ENCODE results near the gene TMED3.

TMED3 gene

DNA sequence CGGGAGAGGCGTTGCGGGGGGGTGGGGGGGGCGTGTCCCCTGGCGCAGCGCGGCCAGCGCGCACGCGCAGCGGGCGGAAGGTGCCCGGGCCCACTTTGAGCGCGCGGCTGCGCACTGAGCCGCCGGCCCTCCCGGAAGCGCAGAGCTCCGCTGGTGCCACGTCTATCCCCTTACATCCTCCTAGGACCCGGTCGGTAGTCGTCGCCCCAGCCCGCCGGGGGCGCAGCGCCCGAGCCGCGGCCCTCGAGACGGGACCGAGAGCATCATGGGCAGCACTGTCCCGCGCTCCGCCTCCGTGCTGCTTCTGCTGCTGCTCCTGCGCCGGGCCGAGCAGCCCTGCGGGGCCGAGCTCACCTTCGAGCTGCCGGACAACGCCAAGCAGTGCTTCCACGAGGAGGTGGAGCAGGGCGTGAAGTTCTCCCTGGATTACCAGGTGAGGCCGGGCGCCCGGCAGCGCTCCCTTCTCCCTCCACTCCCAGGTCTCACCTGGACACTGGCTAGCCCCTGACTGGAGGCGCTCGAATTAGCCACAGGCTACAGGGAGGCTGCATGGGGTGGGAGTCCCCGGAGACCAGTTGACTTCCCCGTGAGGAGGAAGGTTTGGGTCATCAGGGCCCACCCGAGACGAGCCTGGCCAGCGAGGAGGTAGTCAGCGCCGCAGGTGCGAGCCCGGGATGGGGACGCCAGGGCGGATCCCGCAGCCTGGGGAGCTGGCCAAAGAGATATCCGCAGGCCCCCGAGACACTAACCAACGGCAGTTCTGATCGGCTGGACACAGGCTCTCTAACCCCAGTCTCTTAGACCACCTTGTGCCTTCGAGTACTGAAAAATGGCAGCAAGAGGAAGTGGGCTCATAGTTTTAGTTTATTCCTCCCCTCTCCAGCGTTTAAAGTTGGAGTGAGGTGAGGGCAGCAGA, at the start of gene TMED3:
Gene TMED3 (plus strand): TSS at position 128 of the 916 bp plus-strand sequence. CDS start 138 bp downstream, at position 266.
- TF ChIP-seq, protein P1, sequence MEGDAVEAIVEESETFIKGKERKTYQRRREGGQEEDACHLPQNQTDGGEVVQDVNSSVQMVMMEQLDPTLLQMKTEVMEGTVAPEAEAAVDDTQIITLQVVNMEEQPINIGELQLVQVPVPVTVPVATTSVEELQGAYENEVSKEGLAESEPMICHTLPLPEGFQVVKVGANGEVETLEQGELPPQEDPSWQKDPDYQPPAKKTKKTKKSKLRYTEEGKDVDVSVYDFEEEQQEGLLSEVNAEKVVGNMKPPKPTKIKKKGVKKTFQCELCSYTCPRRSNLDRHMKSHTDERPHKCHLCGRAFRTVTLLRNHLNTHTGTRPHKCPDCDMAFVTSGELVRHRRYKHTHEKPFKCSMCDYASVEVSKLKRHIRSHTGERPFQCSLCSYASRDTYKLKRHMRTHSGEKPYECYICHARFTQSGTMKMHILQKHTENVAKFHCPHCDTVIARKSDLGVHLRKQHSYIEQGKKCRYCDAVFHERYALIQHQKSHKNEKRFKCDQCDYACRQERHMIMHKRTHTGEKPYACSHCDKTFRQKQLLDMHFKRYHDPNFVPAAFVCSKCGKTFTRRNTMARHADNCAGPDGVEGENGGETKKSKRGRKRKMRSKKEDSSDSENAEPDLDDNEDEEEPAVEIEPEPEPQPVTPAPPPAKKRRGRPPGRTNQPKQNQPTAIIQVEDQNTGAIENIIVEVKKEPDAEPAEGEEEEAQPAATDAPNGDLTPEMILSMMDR (IDR thresholded peaks at IDR 0.05; ENCODE audit: control insufficient read depth, insufficient read depth, low read depth, low read length, missing control alignments): no peak

DNA sequence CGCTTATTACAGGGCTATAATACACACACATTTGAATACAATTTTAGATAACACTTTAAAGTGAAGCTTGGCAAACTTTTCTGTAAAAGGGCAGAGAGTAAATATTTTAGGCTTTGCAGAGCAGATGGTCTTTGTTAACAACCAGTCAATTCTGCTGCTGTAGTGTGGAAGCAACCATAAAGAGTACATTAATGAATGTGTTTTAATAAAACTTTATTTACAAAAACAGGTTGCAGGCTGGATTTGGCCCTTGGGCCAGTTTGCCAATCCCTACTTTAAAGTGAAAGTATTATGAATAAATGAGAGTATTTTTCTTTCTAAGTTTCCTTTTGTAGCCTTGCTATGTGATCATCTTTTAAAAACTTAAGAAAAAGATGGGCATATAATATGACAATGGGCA, 49.1 kb upstream of the TMED3 start:
- TF ChIP-seq, protein P1 (IDR thresholded peaks at IDR 0.05; ENCODE audit: control insufficient read depth, insufficient read depth, low read depth, low read length, missing control alignments): no peak
- no peak overlapping the region for H3K4me3 ChIP-seq (ENCODE audit: control insufficient read depth, low read depth, low read length)
- no peak for DNase-seq (ENCODE audit: low read depth)

More for the DNA sequence above, at the start of gene TMED3:
- peak; percentile 48 for DNase-seq (ENCODE audit: low read depth)
- H3K4me3 ChIP-seq (ENCODE audit: control insufficient read depth, low read depth, low read length): peak within 1 kb of the TSS; percentile 94

DNA sequence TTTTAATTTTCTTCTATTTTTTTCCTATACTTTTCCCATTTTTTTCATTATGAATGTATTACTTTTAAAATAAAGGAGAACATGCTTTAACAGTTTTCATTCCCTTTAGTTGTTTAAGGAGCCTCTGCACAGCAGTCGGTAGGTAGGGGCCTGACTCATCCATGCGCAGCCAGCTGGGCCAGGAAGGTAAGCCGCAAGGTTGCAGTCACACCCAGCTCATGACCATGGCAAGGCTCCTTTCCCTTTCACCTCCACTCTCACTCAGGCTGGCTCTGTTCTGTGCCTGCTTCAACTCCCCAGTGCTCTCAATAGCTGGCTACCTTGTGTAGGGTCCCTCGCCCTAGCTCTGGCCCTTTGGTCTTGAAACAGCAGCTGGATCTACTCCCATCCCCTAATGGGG, 45.7 kb upstream of the TMED3 start:
- DNase-seq (ENCODE audit: low read depth): no peak
- no peak overlapping the region for H3K4me3 ChIP-seq (ENCODE audit: control insufficient read depth, low read depth, low read length)
- TF ChIP-seq, protein P1 (IDR thresholded peaks at IDR 0.05; ENCODE audit: control insufficient read depth, insufficient read depth, low read depth, low read length, missing control alignments): no peak

DNA sequence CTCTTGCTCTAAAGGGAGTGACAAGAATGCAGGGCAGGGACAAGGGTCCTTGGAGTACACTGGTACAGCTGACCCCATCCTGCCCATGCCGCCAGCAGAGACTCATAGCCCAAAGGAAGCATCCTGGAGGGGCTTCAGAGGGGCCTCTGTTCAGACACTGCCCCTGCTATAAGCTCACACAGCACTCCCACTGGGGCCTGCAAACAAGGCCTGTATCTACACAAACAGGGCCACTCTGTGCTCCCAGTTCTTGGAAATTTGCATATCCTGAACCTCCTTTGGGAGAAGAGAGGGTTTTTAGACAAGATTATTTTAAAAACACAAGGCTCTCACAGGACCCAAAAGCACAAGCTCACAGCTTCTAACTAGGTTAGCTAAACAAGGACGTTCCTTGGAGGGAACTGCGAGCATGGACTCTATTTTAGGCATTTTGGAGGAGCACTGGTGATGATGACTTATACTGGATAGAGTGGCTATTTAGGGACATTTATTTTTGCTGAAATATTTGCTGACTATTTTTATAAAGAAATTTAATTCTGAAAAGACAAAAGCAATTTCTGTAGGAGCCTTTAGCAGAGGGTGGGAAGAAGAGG, 44.8 kb upstream of the TMED3 start:
- DNase-seq (ENCODE audit: low read depth): no peak
- no peak overlapping the region for H3K4me3 ChIP-seq (ENCODE audit: control insufficient read depth, low read depth, low read length)
- TF ChIP-seq, protein P1 (IDR thresholded peaks at IDR 0.05; ENCODE audit: control insufficient read depth, insufficient read depth, low read depth, low read length, missing control alignments): no peak

DNA sequence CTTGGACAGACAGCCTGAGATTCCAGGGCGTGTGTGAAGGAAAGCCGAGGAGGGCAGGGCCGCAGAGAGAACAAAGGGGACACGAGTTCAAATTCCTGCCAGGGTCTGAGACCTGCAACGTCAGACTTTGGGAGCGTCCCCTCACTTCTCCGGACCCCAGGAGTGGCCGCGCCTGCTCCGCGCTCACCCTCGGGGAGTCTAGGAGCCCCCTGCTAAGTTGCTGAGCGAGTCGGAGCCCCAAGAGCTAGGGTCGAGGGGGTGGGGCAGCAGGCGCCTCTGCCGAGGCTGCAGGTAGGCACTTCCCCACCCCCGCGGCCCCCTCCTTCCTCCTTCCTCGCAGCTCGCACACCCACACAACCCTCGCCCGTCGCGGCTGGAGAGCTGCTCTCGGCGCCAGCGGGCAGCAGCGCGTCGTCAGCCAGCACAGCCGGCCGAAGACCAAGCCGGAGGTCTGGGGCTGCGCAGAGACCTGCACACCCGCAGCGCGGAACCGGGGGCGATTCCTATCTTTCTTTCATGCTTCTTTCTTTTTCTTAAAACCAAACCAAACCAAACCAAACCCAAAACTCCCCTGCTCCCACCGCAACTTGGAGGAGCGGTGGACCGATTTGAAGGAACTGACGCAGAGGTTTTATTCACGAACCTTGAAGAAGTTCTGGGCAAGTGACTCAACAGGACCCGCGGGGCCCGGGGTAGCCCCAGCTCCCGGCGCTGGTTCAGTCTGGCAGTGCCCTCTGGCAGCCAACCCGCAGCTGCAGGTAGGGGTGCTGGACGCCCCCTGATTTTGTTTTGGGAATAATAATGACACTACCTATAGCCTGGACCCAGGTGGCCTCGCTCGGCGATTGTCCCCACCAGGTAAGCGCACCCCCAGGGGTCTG, 28.3 kb upstream of the TMED3 start, which contains the start of gene ANKRD34C:
Gene ANKRD34C (plus strand): TSS at position 352 of the 881 bp plus-strand sequence. CDS start 10,563 bp downstream, outside the sequence.
- H3K4me3 ChIP-seq (ENCODE audit: control insufficient read depth, low read depth, low read length): no peak within 1 kb of the TSS
- no peak for DNase-seq (ENCODE audit: low read depth)
- TF ChIP-seq, protein P1 (IDR thresholded peaks at IDR 0.05; ENCODE audit: control insufficient read depth, insufficient read depth, low read depth, low read length, missing control alignments): no peak

All from AG09309 (cell line).